GM23248 (cell line): Measurements from ENCODE around the gene TCF4. TPM values are rescaled to one million over a fixed set of nuclear protein-coding genes. Genes with fewer than 3 reads are reported as not detected.
A peak's percentile ranks its signal among the peaks of the same experiment; 100 is the strongest.

Experiments used
- DNase-seq: peaks from one replicate; pipeline ENCODE4 v3.0.0-alpha.2; 2015
- H2AFZ ChIP-seq: fragments of 200-600 bp; sonication (generic); 2 replicates; pipeline ENCODE4 v1.6.1; 2016; ENCODE audit warnings: antibody characterized with exemption
- H3F3A ChIP-seq: fragments of 200-600 bp; sonication (generic); 2 replicates; pipeline ENCODE4 v1.6.1; 2016; ENCODE audit warnings: mild to moderate bottlenecking, antibody characterized with exemption, mixed run types; ENCODE audit not compliant: insufficient read depth
- H3K27ac ChIP-seq: fragments of 200-600 bp; sonication (generic); 2 replicates; pipeline ENCODE4 v1.5.1; 2016; ENCODE audit warnings: mild to moderate bottlenecking
- H3K27me3 ChIP-seq: fragments of 200-600 bp; sonication (generic); replicated peaks from 2 replicates; pipeline ENCODE4 v1.6.1; 2016; ENCODE audit warnings: mild to moderate bottlenecking; ENCODE audit not compliant: insufficient read depth
- H3K36me3 ChIP-seq: fragments of 200-600 bp; sonication (generic); 2 replicates; pipeline ENCODE4 v1.6.1; 2016; ENCODE audit warnings: low read depth, mild to moderate bottlenecking
- H3K4me1 ChIP-seq: fragments of 200-600 bp; sonication (generic); 2 replicates; pipeline ENCODE4 v1.6.1; 2016; ENCODE audit warnings: mild to moderate bottlenecking; ENCODE audit not compliant: insufficient read depth
- H3K4me2 ChIP-seq: fragments of 200-600 bp; sonication (generic); one replicate; pipeline ENCODE4 v1.6.1; 2016; ENCODE audit warnings: mild to moderate bottlenecking; ENCODE audit not compliant: unreplicated experiment
- H3K4me3 ChIP-seq: fragments of 200-600 bp; sonication (generic); 2 replicates; pipeline ENCODE4 v1.5.1; 2016; ENCODE audit warnings: mild to moderate bottlenecking
- H3K79me2 ChIP-seq: fragments of 200-600 bp; sonication (generic); 2 replicates; pipeline ENCODE4 v1.6.1; 2016; ENCODE audit warnings: mild to moderate bottlenecking; ENCODE audit not compliant: insufficient read depth
- H3K9ac ChIP-seq: fragments of 200-600 bp; sonication (generic); 2 replicates; pipeline ENCODE4 v1.6.1; 2016; ENCODE audit warnings: mild to moderate bottlenecking
- H3K9me2 ChIP-seq: fragments of 200-600 bp; sonication (generic); 2 replicates; pipeline ENCODE4 v1.6.1; 2016; ENCODE audit warnings: mixed run types, mild to moderate bottlenecking, moderate library complexity; ENCODE audit not compliant: insufficient read depth
- H3K9me3 ChIP-seq: fragments of 200-600 bp; sonication (generic); one replicate; pipeline ENCODE4 v1.6.1; 2017; ENCODE audit warnings: low read depth
- H4K20me1 ChIP-seq: fragments of 200-600 bp; sonication (generic); 2 replicates; pipeline ENCODE4 v1.6.0; 2016; ENCODE audit not compliant: insufficient read depth
- EZH2 ChIP-seq: fragments of 200-600 bp; sonication (generic); IDR thresholded peaks from 2 replicates; pipeline ENCODE4 v1.6.1; 2018; ENCODE audit warnings: antibody characterized with exemption, mild to moderate bottlenecking; ENCODE audit not compliant: insufficient read depth, poor library complexity, severe bottlenecking
- EZH2phosphoT487 ChIP-seq: fragments of 200-600 bp; sonication (generic); IDR thresholded peaks from 2 replicates; pipeline ENCODE4 v1.6.1; 2018; ENCODE audit warnings: antibody characterized with exemption, moderate library complexity, mild to moderate bottlenecking, low read depth; ENCODE audit not compliant: insufficient read depth
- WGBS, 2 experiments: methylation state at CpG; one replicate each; pipeline ENCODE4 v1.1.6; 2015 to 2017; ENCODE audit warnings: low lambda C conversion rate in 2 of 2, low coverage in 1 of 2; ENCODE audit errors: missing lambda C conversion rate in 2 of 2; 5-methylcytosine and 5-hydroxymethylcytosine counted together
- in situ Hi-C: fragments of 300-500 bp; cut with MboI; formaldehyde crosslinking; loops from 2 replicates; pipeline ENCODE4 v1.15.0; 2020
- polyA plus RNA-seq: library from polyadenylated mRNA; unstranded; fragments of >200 nt; fragmentation: Nextera tagmentation; extraction: Ambion mirVana; gene quantifications from 2 replicates; pipeline ENCODE4 v1.2.1, GENCODE V29; 2016
- total RNA-seq: library from RNA; depleted of rRNA; stranded (reverse); fragments of >200 nt; shearing (Covaris generic); gene quantifications from 2 replicates; pipeline ENCODE4 v1.2.3, GENCODE V29; 2014

TCF4 gene
- total and polyA plus RNA-seq, 2 experiments from 2014 or later, result 54.5 to 59.3 TPM

DNA sequence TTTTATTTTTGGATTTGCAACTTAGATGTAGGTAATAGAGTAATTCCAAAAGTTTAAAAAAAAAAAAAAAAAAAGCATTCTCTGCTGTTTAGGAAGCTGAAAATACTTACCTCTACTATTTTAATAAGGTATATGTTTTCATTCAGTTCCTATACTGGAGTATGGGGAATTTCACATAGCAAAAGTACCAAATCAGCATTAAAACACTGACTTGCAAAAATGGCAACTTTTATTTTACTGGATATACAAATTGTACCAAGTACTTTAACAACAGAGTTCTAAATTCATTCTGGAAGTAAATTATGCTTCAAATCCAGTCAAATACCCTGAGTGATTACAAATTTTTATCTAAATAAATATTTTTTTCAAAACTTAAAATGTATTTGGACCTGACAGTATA is 76.7 kb downstream of the TCF4 start:
- no peaks in the 10 kb centered on the region for H3K36me3 ChIP-seq
- TF ChIP-seq EZH2phosphoT487 (no peak), EZH2 (no peak)
- H3K9me2 ChIP-seq, result no peaks in the 10 kb centered on the region
- peak overlapping the region; percentile 83 for H3K9ac ChIP-seq
- no peaks in the 10 kb centered on the region for H3K27me3 ChIP-seq
- in situ Hi-C loops, result no loop called here
- peak overlapping the region; percentile 77 for H2AFZ ChIP-seq
- H3F3A ChIP-seq, result peaks cover 37% of the 10 kb centered on the region
- peak overlapping the region; percentile 98 for H3K27ac ChIP-seq
- no peak for DNase-seq
- peak overlapping the region; percentile 95 for H3K4me2 ChIP-seq
- peak overlapping the region; percentile 65 for H3K4me3 ChIP-seq
- no peaks in the 10 kb centered on the region for H4K20me1 ChIP-seq
- peaks cover 52% of the 10 kb centered on the region for H3K4me1 ChIP-seq
- H3K79me2 ChIP-seq, result peaks cover 71% of the 10 kb centered on the region
- H3K9me3 ChIP-seq, result no peaks in the 10 kb centered on the region

DNA sequence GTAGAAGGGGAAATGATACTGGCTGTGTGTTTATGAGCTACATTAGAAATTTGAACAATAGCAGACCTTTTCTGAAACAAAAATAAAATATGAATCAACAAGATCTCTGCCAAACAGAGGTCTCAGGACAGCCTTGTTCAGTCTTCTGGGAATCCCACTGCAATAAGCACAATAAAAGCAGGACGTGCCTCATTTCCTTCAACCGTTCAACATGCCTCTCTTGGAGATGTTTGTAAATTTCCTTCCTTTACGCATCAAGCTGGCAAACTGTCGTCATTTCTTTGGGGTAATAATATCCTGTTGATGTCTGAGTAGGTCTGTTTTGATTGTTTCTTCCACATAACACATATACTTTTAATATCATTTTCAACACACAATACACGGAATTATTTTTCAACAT is 77.2 kb downstream of the TCF4 start:
- 1 to 2% methylated on average over 5 of the region's 5 CpGs for WGBS, 2 experiments
- H3K9me2 ChIP-seq, result no peaks in the 10 kb centered on the region
- peak; percentile 83 for DNase-seq
- peaks cover 74% of the 10 kb centered on the region for H3K79me2 ChIP-seq
- in situ Hi-C loops, result no loop called here
- peak overlapping the region; percentile 98 for H3K27ac ChIP-seq
- no peaks in the 10 kb centered on the region for H4K20me1 ChIP-seq
- peak overlapping the region; percentile 95 for H3K4me2 ChIP-seq
- H3K36me3 ChIP-seq, result no peaks in the 10 kb centered on the region
- peak overlapping the region; percentile 83 for H3K9ac ChIP-seq
- H3K27me3 ChIP-seq, result no peaks in the 10 kb centered on the region
- peaks cover 52% of the 10 kb centered on the region for H3K4me1 ChIP-seq
- H3K9me3 ChIP-seq, result no peaks in the 10 kb centered on the region
- H3F3A ChIP-seq, result peaks cover 37% of the 10 kb centered on the region
- no peak for TF ChIP-seq EZH2
- no peak for TF ChIP-seq EZH2phosphoT487
- H3K4me3 ChIP-seq, result peak overlapping the region; percentile 65
- peak overlapping the region; percentile 77 for H2AFZ ChIP-seq

DNA sequence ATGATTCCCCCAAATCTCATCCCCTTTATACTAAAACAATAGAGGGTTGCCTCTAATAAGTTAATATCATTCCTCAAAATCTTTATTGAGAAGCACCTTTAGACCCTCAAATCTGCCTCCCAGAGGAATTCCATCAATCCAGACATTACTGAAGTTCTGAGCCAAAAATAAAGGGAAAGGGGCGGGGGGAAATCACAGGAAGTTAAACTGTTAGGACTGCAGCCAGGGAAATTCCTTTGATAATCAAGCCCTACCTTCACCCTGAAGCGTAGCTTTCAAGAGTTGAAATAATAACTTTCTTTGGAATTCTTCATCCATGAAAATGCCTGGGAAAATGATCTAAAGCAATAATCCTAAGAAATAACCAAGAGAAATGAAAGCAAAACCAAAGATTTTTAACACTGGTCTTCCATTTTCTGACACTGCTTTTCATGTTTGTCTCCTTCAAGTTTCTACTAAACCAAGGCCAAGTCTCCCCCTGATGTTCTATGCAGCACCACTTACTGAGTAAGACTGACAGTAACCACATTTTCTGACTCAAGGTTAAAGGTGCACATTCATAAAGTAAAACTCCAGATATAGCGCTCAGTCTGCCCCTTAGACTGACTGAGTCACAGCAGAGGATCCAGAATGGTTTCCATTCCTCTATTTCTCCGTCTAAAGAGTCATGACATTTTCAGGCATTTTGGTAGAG is 78.2 kb downstream of the TCF4 start:
- Histone ChIP-seq H3K36me3 (no peaks in the 10 kb centered on the region), H3K4me3 (peak overlapping the region; percentile 65), H3K9me2 (no peaks in the 10 kb centered on the region), H3K4me2 (peak overlapping the region; percentile 95), H3F3A (peaks cover 37% of the 10 kb centered on the region), H3K27ac (peak overlapping the region; percentile 98), H2AFZ (peak overlapping the region; percentile 77), H3K4me1 (peaks cover 47% of the 10 kb centered on the region), H3K27me3 (no peaks in the 10 kb centered on the region), H3K9ac (peak overlapping the region; percentile 83), H3K79me2 (peaks cover 72% of the 10 kb centered on the region), H4K20me1 (no peaks in the 10 kb centered on the region), H3K9me3 (no peaks in the 10 kb centered on the region)
- DNase-seq, result peak; percentile 88
- TF ChIP-seq EZH2phosphoT487 (no peak), EZH2 (no peak)
- 6 to 13% methylated on average over 4 of the region's 4 CpGs for WGBS, 2 experiments
- in situ Hi-C loops, result no loop called here

DNA sequence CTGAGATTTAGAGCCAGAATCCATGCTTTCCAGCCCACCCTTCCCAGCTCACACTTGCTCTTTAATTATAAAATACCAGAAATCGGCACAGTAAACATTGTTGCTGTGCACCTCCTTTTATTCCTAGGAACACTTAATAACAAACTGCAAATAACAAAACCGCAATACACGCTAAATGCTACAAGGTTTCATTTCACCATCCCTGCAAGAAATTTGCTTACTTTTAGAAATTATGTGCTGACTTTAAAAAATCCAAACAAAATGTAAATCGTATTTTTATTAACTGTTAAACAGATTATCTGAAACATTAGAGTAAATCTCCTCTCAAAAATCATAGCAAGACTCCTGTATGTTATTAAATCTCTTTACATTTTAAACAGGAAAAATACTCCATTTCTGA is 79.3 kb downstream of the TCF4 start:
- H3K4me1 ChIP-seq, result peaks cover 42% of the 10 kb centered on the region
- H3F3A ChIP-seq, result peaks cover 37% of the 10 kb centered on the region
- 0 out of 2 replicates have a peak overlapping the region, but pooled peaks have one; percentile 65 for H3K4me3 ChIP-seq
- H3K27ac ChIP-seq, result peak overlapping the region; percentile 98
- H3K9me2 ChIP-seq, result no peaks in the 10 kb centered on the region
- no peak for DNase-seq
- in situ Hi-C loops, result no loop called here
- WGBS, 2 experiments, result 44 to 48% methylated on average over 4 of the region's 4 CpGs
- H3K36me3 ChIP-seq, result no peaks in the 10 kb centered on the region
- H3K79me2 ChIP-seq, result peaks cover 75% of the 10 kb centered on the region
- H3K9me3 ChIP-seq, result no peaks in the 10 kb centered on the region
- peak overlapping the region; percentile 95 for H3K4me2 ChIP-seq
- peak overlapping the region; percentile 83 for H3K9ac ChIP-seq
- peak overlapping the region; percentile 77; the same call in 1 of the 2 replicates for H2AFZ ChIP-seq
- no peaks in the 10 kb centered on the region for H3K27me3 ChIP-seq
- no peaks in the 10 kb centered on the region for H4K20me1 ChIP-seq
- TF ChIP-seq EZH2 (no peak), EZH2phosphoT487 (no peak)
